DMS153 treated with DMSO at 0.1 percent for 48 hours (cell line): Measurements from ENCODE around the gene SMARCA4.
"Not testable (repeated sequence)": the region's sequence is repeated elsewhere in the genome, so short reads cannot be mapped to it uniquely, and the experiment has no call there.

ENCODE experiments used
- DNase-seq: peaks from one replicate; lab custom pipeline; 2025; ENCODE audit not compliant: unreplicated experiment; lab: John Stamatoyannopoulos, UW

Gene SMARCA4

GRCh38 chr19:11092181-11092538 lies 131.3 kb downstream of the SMARCA4 start:
- DNase-seq, result peak; percentile 63

DNA sequence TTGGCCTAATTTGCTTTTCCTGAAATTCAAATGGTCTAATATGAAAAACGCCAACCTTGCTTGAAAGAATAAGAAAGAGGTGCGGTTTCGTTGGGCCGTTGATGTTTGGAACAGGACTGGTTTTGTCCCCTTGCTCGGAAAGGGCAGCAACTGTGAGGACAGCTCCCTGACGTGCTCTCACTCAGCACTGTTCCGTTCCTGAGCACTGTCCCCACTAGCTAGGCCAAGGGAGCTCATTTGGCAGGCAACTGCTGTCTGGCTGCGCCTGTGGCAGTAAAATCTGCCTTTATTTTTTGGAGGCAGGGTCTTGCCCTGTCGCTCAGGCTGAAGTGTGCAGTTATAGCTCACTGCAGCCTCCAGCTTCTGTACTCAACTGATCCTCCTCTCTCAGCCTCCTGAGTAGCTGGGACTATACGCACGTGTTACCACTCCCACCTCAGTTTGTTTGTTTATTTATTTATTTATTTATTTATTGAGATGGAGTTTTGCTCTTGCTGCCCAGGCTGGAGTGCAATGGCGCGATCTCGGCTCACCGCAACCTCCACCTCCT lies 132.9 kb downstream of the SMARCA4 start:
- DNase-seq, result no peak

- DNase-seq, result no peak
Observed at GRCh38 chr19:11094520-11094894, 133.7 kb downstream of the SMARCA4 start.

- DNase-seq, result no peak
Observed at GRCh38 chr19:11096210-11096841, 135.5 kb downstream of the SMARCA4 start.

GRCh38 chr19:11097367-11097766 lies 136.5 kb downstream of the SMARCA4 start:
- DNase-seq, result not testable (repeated sequence)

- no peak for DNase-seq
Observed at GRCh38 chr19:11098327-11098726, 137.5 kb downstream of the SMARCA4 start.

DNA sequence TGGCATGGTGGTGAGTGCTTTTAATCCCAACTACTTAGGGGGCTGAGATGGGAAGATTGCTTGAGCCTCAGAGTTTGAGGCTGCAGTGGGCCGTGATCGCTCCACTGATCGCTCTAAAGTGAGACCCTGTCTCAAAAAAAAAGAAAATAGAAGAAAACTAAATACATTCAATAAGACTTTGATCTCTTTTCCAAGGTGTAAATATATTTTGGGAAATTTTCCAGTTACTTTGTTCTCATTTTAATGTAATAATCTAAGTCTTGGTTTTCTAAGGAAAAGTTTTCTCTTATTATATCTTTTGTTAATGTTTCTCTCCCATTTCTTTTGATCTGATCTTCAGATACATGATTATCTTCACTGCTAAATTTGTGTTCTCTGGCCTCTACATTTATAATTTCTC lies 138.0 kb downstream of the SMARCA4 start:
- no peak for DNase-seq

DNA sequence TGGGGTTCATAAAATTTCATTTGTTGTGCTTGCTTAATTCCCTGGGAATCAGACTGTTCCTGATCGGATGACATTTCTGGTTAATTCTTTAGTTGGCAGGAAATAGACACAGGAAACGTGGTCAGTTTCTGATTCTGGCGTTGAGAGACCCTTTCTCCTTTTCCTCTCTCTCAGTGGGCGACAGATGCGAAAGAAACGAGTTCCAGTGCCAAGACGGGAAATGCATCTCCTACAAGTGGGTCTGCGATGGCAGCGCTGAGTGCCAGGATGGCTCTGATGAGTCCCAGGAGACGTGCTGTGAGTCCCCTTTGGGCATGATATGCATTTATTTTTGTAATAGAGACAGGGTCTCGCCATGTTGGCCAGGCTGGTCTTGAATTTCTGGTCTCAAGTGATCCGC lies 139.2 kb downstream of the SMARCA4 start:
- DNase-seq, result no peak

DNA sequence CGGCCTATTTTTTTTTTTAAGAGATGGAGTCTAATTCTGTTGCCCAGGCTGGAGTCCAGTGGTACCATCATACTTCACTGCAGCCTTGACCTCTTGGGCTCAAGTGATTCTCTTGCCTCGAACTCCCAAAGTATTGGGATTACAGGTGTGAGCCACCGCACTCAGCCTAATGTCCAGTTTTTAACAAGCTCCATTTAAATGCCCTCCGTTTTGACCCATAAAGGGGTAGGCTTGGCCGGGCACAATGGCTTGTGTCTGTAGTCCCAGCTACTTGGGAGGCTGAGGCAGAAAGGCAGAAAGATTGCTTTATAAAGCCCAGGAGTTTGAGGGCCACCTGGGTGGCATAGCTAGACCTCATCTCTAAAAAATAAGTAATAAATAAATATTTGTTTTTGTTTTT lies 140.2 kb downstream of the SMARCA4 start:
- DNase-seq, result no peak

- no peak for DNase-seq
Observed at GRCh38 chr19:11102944-11103343, 142.1 kb downstream of the SMARCA4 start.

DNA sequence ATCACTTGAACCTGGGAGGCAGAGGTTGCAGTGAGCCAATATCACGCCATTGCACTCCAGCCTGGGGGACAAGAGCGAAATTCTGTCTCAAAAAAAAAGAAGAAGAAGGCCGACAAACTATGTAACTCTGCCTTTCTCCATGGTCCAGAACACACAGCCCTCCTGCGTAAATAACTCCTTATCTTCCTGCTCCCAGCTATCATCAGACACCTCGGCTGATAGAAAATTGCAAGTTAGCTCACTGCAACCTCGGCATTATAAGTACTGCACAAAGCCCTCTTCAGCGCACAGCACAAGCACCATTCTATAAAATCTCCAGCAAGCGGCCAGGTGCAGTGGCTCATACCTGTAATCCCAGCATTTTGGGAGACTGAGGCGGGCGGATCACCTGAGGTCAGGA lies 142.8 kb downstream of the SMARCA4 start:
- not testable (repeated sequence) for DNase-seq

- no peak for DNase-seq
Observed at GRCh38 chr19:11105014-11105636, 144.3 kb downstream of the SMARCA4 start.

DNA sequence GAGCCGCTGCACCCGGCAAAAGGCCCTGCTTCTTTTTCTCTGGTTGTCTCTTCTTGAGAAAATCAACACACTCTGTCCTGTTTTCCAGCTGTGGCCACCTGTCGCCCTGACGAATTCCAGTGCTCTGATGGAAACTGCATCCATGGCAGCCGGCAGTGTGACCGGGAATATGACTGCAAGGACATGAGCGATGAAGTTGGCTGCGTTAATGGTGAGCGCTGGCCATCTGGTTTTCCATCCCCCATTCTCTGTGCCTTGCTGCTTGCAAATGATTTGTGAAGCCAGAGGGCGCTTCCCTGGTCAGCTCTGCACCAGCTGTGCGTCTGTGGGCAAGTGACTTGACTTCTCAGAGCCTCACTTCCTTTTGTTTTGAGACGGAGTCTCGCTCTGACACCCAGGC lies 145.6 kb downstream of the SMARCA4 start:
- no peak for DNase-seq

DNA sequence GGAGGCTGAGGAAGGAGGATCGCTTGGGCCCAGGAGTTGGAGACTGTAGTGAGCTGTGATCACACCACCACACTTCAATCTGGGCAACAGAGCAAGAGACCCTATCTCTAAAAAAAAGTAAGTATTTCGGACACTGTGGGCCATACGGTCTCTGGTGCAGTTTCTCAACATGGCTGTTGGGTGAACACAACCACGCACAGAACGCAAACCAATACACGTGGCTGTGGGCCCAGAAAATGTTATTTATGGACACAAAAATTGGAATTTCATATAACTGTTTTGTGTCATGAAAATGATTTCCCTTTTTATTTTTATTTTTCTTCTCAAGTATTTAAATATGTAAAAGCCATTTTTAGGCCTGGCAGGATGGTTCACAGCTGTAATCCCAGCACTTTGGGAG lies 147.9 kb downstream of the SMARCA4 start:
- DNase-seq, result no peak

DNA sequence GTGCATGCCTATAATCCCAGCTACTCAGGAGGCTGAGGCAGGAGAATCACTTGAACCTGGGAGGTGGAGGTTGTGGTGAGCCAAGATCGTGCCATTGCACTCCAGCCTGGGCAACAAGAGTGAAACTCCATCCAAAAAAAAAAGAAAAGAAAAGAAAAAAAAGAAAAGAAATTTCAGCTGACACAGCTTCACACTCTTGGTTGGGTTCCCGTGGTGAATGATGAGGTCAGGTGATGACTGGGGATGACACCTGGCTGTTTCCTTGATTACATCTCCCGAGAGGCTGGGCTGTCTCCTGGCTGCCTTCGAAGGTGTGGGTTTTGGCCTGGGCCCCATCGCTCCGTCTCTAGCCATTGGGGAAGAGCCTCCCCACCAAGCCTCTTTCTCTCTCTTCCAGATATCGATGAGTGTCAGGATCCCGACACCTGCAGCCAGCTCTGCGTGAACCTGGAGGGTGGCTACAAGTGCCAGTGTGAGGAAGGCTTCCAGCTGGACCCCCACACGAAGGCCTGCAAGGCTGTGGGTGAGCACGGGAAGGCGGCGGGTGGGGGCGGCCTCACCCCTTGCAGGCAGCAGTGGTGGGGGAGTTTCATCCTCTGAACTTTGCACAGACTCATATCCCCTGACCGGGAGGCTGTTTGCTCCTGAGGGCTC lies 150.4 kb downstream of the SMARCA4 start:
- DNase-seq, result no peak

DNA sequence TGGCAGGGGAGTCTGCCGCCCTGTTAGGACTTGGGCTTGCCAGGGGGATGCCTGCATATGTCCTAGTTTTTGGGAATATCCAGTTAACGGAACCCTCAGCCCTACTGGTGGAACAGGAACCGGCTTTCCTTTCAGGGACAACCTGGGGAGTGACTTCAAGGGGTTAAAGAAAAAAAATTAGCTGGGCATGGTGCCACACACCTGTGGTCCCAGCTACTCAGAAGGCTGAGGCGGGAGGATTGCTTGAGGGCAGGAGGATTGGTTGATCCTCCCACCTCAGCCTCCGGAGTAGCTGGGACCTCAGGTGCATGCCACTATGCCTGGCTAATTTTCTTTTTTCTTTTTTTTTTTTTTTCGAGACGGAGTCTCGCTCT lies 150.9 kb downstream of the SMARCA4 start:
- no peak for DNase-seq
